IMR-90 (cell line): ENCODE results near the gene TBC1D8. TPM values are rescaled to one million over a fixed set of nuclear protein-coding genes. Genes with fewer than 3 reads are reported as not detected.

Source experiments
- ATAC-seq: fragments of 200-7000 bp; cut with Tn5 transposase; 2 replicates; pipeline ENCODE4 v1.9.1; 2020; ENCODE audit warnings: low read depth, mild to moderate bottlenecking, moderate library complexity
- BruUV-seq: library from RNA; stranded (reverse); fragments of 400-500 nt; replicated peaks from 2 replicates; lab custom pipeline; 2021; lab: Mats Ljungman, UMichigan
- CTCF ChIA-PET: fragments of 300-600 bp; formaldehyde crosslinking; extraction: SDS; loops from one replicate; lab custom pipeline; 2021; ENCODE audit warnings: antibody characterized with exemption; lab: Yijun Ruan, JAX
- POLR2A ChIA-PET: fragments of 300-600 bp; sonication (Branson Sonifier 250); formaldehyde crosslinking; loops from one replicate; lab custom pipeline; 2022; ENCODE audit warnings: antibody characterized with exemption; ENCODE audit not compliant: unreplicated experiment; lab: Charles Lee
- DNase-seq: peaks from one replicate; pipeline ENCODE4 v3.0.0; 2013
- H2AFZ ChIP-seq: replicated peaks from 2 replicates; pipeline ENCODE3; 2013; ENCODE audit warnings: low read length, mild to moderate bottlenecking; ENCODE audit not compliant: poor library complexity
- H2AK5ac ChIP-seq: 2 replicates; pipeline ENCODE4 v1.6.1; 2013; ENCODE audit warnings: low read depth, low read length, inconsistent platforms
- H2AK9ac ChIP-seq: replicated peaks from 2 replicates; pipeline ENCODE3; 2013; ENCODE audit warnings: mild to moderate bottlenecking, low read depth, low read length, moderate library complexity; ENCODE audit not compliant: poor library complexity
- H2BK120ac ChIP-seq: 2 replicates; pipeline ENCODE4 v1.6.1; 2013; ENCODE audit warnings: low read depth, low read length, inconsistent platforms
- H2BK15ac ChIP-seq: 3 replicates; pipeline ENCODE4 v1.6.1; 2013; ENCODE audit warnings: low read depth, low read length, inconsistent platforms
- H2BK20ac ChIP-seq: 2 replicates; pipeline ENCODE4 v1.6.1; 2013; ENCODE audit warnings: low read depth, mild to moderate bottlenecking, inconsistent platforms, low read length, moderate library complexity
- H2BK5ac ChIP-seq: 2 replicates; pipeline ENCODE4 v1.6.1; 2013; ENCODE audit warnings: mild to moderate bottlenecking, low read depth, low read length, inconsistent platforms; ENCODE audit not compliant: poor library complexity, severe bottlenecking
- H3K14ac ChIP-seq: replicated peaks from 2 replicates; pipeline ENCODE4 v1.6.1; 2013; ENCODE audit warnings: low read depth, low read length, inconsistent platforms
- H3K18ac ChIP-seq: 2 replicates; pipeline ENCODE4 v1.6.1; 2013; ENCODE audit warnings: low read depth, low read length, control low read depth
- H3K23ac ChIP-seq: 2 replicates; pipeline ENCODE4 v1.6.1; 2013; ENCODE audit warnings: low read depth, low read length, inconsistent platforms
- H3K27ac ChIP-seq: 2 replicates; pipeline ENCODE4 v1.5.1; 2013; ENCODE audit warnings: mild to moderate bottlenecking, control low read depth, low read length; ENCODE audit not compliant: insufficient read depth
- H3K27me3 ChIP-seq: 2 replicates; pipeline ENCODE4 v1.6.1; 2013; ENCODE audit warnings: low read length; ENCODE audit not compliant: control insufficient read depth, insufficient read depth
- H3K36me3 ChIP-seq: 2 replicates; pipeline ENCODE4 v1.6.1; 2013; ENCODE audit warnings: low read length, mixed read lengths; ENCODE audit not compliant: control insufficient read depth, insufficient read depth
- H3K4ac ChIP-seq: 2 replicates; pipeline ENCODE4 v1.6.1; 2013; ENCODE audit warnings: low read depth, low read length, inconsistent platforms
- H3K4me1 ChIP-seq: 2 replicates; pipeline ENCODE4 v1.6.1; 2013; ENCODE audit warnings: low read length, mixed read lengths; ENCODE audit not compliant: control insufficient read depth, insufficient read depth
- H3K4me2 ChIP-seq: 2 replicates; pipeline ENCODE4 v1.6.1; 2013; ENCODE audit warnings: low read depth, mild to moderate bottlenecking, control low read depth, low read length, moderate library complexity
- H3K4me3 ChIP-seq: 2 replicates; pipeline ENCODE4 v1.5.1; 2013; ENCODE audit warnings: low read depth, mild to moderate bottlenecking, control low read depth, low read length, moderate library complexity; ENCODE audit not compliant: insufficient read depth
- H3K56ac ChIP-seq: 2 replicates; pipeline ENCODE4 v1.6.1; 2013; ENCODE audit warnings: low read length, inconsistent platforms; ENCODE audit not compliant: insufficient read depth; ENCODE audit errors: extremely low read depth
- H3K79me1 ChIP-seq, 2 experiments: 2 replicates each; pipeline ENCODE4 v1.6.1; 2013; ENCODE audit warnings: low read length in 2 of 2, inconsistent platforms in 1 of 2, low read depth in 1 of 2
- H3K9ac ChIP-seq: 2 replicates; pipeline ENCODE4 v1.6.1; 2013; ENCODE audit warnings: low read depth, low read length, control low read depth
- H3K9me1 ChIP-seq: 2 replicates; pipeline ENCODE4 v1.6.1; 2013; ENCODE audit warnings: low read length, inconsistent platforms; ENCODE audit not compliant: insufficient read depth
- H3K9me3 ChIP-seq: 2 replicates; pipeline ENCODE4 v1.6.1; 2013; ENCODE audit warnings: low read length; ENCODE audit not compliant: control insufficient read depth, insufficient read depth
- H4K20me1 ChIP-seq: 2 replicates; pipeline ENCODE4 v1.6.1; 2013; ENCODE audit warnings: low read length, inconsistent platforms; ENCODE audit not compliant: insufficient read depth
- H4K5ac ChIP-seq: 2 replicates; pipeline ENCODE4 v1.6.1; 2013; ENCODE audit warnings: mild to moderate bottlenecking, low read depth, low read length, control low read depth
- H4K8ac ChIP-seq, 2 experiments: 2 replicates each; pipeline ENCODE4 v1.6.1; 2013; ENCODE audit warnings: low read depth in 2 of 2, low read length in 2 of 2, control low read depth in 1 of 2, inconsistent platforms in 1 of 2
- H4K91ac ChIP-seq: 2 replicates; pipeline ENCODE4 v1.6.1; 2013; ENCODE audit warnings: low read depth, low read length, inconsistent platforms; ENCODE audit not compliant: insufficient read depth
- BHLHE40 ChIP-seq: fragments of 150-350 bp; IDR thresholded peaks from 2 replicates; pipeline ENCODE4 v1.6.1; 2016; ENCODE audit warnings: mild to moderate bottlenecking, low read depth, low read length
- CEBPB ChIP-seq: IDR thresholded peaks from 2 replicates; pipeline ENCODE4 v1.6.1; 2012; ENCODE audit warnings: low read depth, low read length, improper control_type of control experiment
- CHD1 ChIP-seq: IDR thresholded peaks from 2 replicates; pipeline ENCODE4 v1.6.1; 2012; ENCODE audit warnings: low read depth, low read length, improper control_type of control experiment
- FOS ChIP-seq: fragments of 150-350 bp; IDR thresholded peaks from 2 replicates; pipeline ENCODE4 v1.6.1; 2016; ENCODE audit warnings: low read depth, low read length
- MAFK ChIP-seq: IDR thresholded peaks from 2 replicates; pipeline ENCODE4 v1.6.1; 2012; ENCODE audit warnings: low read depth, low read length, improper control_type of control experiment
- MAZ ChIP-seq: IDR thresholded peaks from 2 replicates; pipeline ENCODE4 v1.6.1; 2012; ENCODE audit warnings: low read depth, mild to moderate bottlenecking, low read length, improper control_type of control experiment, moderate library complexity, borderline replicate concordance
- MXI1 ChIP-seq: IDR thresholded peaks from 2 replicates; pipeline ENCODE4 v1.6.1; 2012; ENCODE audit warnings: low read depth, mild to moderate bottlenecking, low read length, moderate library complexity, borderline replicate concordance
- NFE2L2 ChIP-seq: fragments of 150-350 bp; IDR thresholded peaks from 2 replicates; pipeline ENCODE4 v1.6.1; 2016; ENCODE audit warnings: low read depth, mild to moderate bottlenecking, low read length
- POLR2A ChIP-seq: IDR thresholded peaks from 2 replicates; pipeline ENCODE4 v1.6.1; 2012; ENCODE audit warnings: mild to moderate bottlenecking, low read depth, low read length
- RAD21 ChIP-seq: IDR thresholded peaks from 2 replicates; pipeline ENCODE4 v1.6.1; 2012; ENCODE audit warnings: low read length, improper control_type of control experiment
- RCOR1 ChIP-seq: IDR thresholded peaks from 2 replicates; pipeline ENCODE4 v1.6.1; 2012; ENCODE audit warnings: mild to moderate bottlenecking, low read length, improper control_type of control experiment; ENCODE audit not compliant: insufficient replicate concordance
- RFX5 ChIP-seq: IDR thresholded peaks from 2 replicates; pipeline ENCODE4 v1.8.0; 2012; ENCODE audit warnings: low read depth, mild to moderate bottlenecking, low read length, moderate library complexity
- SMC3 ChIP-seq: fragments of 150-350 bp; IDR thresholded peaks from 2 replicates; pipeline ENCODE4 v1.6.1; 2016; ENCODE audit warnings: low read depth, mild to moderate bottlenecking, antibody characterized with exemption, low read length, moderate library complexity
- WGBS, 2 experiments: methylation state at CpG; one replicate each; pipeline versions ENCODE4 v1.1.5 to v1.1.7; 2013; ENCODE audit warnings: missing lambda C conversion rate in 2 of 2; ENCODE audit not compliant: insufficient read length in 1 of 2; ENCODE audit errors: extremely low coverage in 2 of 2; 5-methylcytosine and 5-hydroxymethylcytosine counted together
- dilution Hi-C: fragments of 300-500 bp; cut with HindIII; formaldehyde crosslinking; loops from one replicate; pipeline ENCODE4 v1.14.3; 2018; ENCODE audit warnings: low sequenced_read_pairs; ENCODE audit not compliant: unreplicated experiment
- in situ Hi-C: fragments of 300-500 bp; cut with MboI; formaldehyde crosslinking; loops from 3 replicates; pipeline ENCODE4 v1.14.3; 2019; ENCODE audit warnings: low sequenced_read_pairs, inconsistent platforms, mixed read lengths
- intact Hi-C: fragments of 100-400 bp; cut with micrococcal nuclease; formaldehyde crosslinking; loops from 2 replicates; pipeline ENCODE4 v1.10.0; 2022
- polyA plus RNA-seq, 3 experiments: library from polyadenylated mRNA; depleted of rRNA; stranded (reverse); fragments of >200 nt; gene quantifications; 2 replicates each; pipeline ENCODE4 v1.2.3, GENCODE V29; 2012; ENCODE audit warnings: low replicate concordance in 1 of 3
- total RNA-seq: library from RNA; depleted of rRNA; stranded (reverse); fragments of >200 nt; gene quantifications from 2 replicates; pipeline ENCODE4 v1.2.3, GENCODE V29; 2012
- TF ChIP-seq, protein P1 (sequence below): fragments of 150-350 bp; IDR thresholded peaks from 2 replicates; pipeline ENCODE4 v1.6.1; 2016; ENCODE audit warnings: low read depth, mild to moderate bottlenecking, low read length, moderate library complexity, borderline replicate concordance
- TF ChIP-seq, protein P2 (sequence below): fragments of 150-350 bp; IDR thresholded peaks from 2 replicates; pipeline ENCODE4 v1.6.1; 2017; ENCODE audit warnings: mild to moderate bottlenecking, antibody characterized with exemption, low read length, low read depth
- TF ChIP-seq, protein P3 (sequence below): conservative IDR thresholded peaks from 2 replicates; pipeline ENCODE4 v1.5.1; 2012; ENCODE audit warnings: mild to moderate bottlenecking, low read depth, low read length, improper control_type of control experiment

Gene TBC1D8
- total and polyA plus RNA-seq, 2 of the 4 experiments (the other 2 are of a cell fraction): 1.3 to 1.5 TPM

DNA sequence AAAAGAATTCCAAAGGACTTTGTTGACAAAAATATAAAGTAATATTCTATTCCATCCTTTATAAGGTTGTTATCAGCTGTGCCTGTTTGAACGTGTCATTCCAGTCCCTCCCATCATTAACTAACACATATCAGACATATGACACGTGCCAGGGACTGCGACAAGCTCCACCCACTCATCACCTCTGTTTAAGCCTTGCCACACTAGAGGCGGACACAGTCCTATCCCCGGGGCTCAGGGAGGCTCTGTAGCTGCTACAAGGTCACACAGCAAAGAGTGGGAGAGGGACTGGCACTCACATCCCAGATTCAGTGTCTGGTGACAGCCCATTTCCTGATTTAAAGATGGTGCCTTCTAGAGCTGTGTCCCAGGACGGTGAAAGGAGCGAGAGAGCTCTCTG lies 30.0 kb downstream of the TBC1D8 start:
- Histone ChIP-seq H2AFZ (no peak overlapping the region), H2AK9ac (no peak overlapping the region), H3K14ac (peak overlapping the region; percentile 37; the same call in 1 of the 2 replicates), H3K4ac (peak overlapping the region; percentile 54), H3K27me3 (no peaks in the 10 kb centered on the region), H3K79me1 (peaks cover 6 to 57% of the 10 kb centered on the region in 2 experiments; a peak in 3 of 4 replicates), H2BK5ac (no peak overlapping the region), H3K9me3 (no peaks in the 10 kb centered on the region), H3K4me1 (peaks cover 22% of the 10 kb centered on the region), H3K36me3 (no peaks in the 10 kb centered on the region), H3K27ac (no peak overlapping the region), H4K5ac (no peak overlapping the region), H4K8ac (peak overlapping the region in 1 of 2 experiments; percentile 0; a peak in 1 of 4 replicates), H3K56ac (no peak overlapping the region), H2AK5ac (peak overlapping the region; percentile 78), H3K23ac (no peak overlapping the region), H3K9me1 (peaks cover 37% of the 10 kb centered on the region), H3K4me3 (no peak overlapping the region), H4K20me1 (peaks cover 10% of the 10 kb centered on the region; the same call in 1 of the 2 replicates), H3K18ac (no peak overlapping the region), H2BK120ac (peak overlapping the region; percentile 3; the same call in 1 of the 2 replicates), H2BK15ac (peak overlapping the region; percentile 74; the same call in 1 of the 3 replicates), H3K9ac (no peak overlapping the region), H3K4me2 (no peak overlapping the region), H4K91ac (no peak overlapping the region), H2BK20ac (peak overlapping the region; percentile 77; the same call in 1 of the 2 replicates)
- no peak for DNase-seq
- intact Hi-C loops: no loop called here
- ChIA-PET POLR2A (no interaction called here), CTCF (interaction anchor here (0.7 kb wide), 1 partner anchor 84 kb away, joined by 5 read pairs; no protein-coding TSS in a partner anchor)
- no peak for ATAC-seq
- no TSS peak for BruUV-seq
- TF ChIP-seq RFX5: no peak
- no peak for TF ChIP-seq RCOR1
- no peak for TF ChIP-seq BHLHE40
- TF ChIP-seq, protein P1, sequence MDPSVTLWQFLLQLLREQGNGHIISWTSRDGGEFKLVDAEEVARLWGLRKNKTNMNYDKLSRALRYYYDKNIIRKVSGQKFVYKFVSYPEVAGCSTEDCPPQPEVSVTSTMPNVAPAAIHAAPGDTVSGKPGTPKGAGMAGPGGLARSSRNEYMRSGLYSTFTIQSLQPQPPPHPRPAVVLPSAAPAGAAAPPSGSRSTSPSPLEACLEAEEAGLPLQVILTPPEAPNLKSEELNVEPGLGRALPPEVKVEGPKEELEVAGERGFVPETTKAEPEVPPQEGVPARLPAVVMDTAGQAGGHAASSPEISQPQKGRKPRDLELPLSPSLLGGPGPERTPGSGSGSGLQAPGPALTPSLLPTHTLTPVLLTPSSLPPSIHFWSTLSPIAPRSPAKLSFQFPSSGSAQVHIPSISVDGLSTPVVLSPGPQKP: no peak
- TF ChIP-seq MAFK: no peak
- no peak for TF ChIP-seq CHD1
- TF ChIP-seq CEBPB: no peak
- no peak for TF ChIP-seq RAD21
- TF ChIP-seq FOS: no peak
- no peak for TF ChIP-seq POLR2A
- no peak for TF ChIP-seq NFE2L2
- TF ChIP-seq, protein P2, sequence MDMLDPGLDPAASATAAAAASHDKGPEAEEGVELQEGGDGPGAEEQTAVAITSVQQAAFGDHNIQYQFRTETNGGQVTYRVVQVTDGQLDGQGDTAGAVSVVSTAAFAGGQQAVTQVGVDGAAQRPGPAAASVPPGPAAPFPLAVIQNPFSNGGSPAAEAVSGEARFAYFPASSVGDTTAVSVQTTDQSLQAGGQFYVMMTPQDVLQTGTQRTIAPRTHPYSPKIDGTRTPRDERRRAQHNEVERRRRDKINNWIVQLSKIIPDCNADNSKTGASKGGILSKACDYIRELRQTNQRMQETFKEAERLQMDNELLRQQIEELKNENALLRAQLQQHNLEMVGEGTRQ: no peak
- no peak for TF ChIP-seq SMC3
- no peak for TF ChIP-seq MAZ
- TF ChIP-seq MXI1: no peak
- TF ChIP-seq, protein P3, sequence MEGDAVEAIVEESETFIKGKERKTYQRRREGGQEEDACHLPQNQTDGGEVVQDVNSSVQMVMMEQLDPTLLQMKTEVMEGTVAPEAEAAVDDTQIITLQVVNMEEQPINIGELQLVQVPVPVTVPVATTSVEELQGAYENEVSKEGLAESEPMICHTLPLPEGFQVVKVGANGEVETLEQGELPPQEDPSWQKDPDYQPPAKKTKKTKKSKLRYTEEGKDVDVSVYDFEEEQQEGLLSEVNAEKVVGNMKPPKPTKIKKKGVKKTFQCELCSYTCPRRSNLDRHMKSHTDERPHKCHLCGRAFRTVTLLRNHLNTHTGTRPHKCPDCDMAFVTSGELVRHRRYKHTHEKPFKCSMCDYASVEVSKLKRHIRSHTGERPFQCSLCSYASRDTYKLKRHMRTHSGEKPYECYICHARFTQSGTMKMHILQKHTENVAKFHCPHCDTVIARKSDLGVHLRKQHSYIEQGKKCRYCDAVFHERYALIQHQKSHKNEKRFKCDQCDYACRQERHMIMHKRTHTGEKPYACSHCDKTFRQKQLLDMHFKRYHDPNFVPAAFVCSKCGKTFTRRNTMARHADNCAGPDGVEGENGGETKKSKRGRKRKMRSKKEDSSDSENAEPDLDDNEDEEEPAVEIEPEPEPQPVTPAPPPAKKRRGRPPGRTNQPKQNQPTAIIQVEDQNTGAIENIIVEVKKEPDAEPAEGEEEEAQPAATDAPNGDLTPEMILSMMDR: no peak
- dilution Hi-C loops: no loop called here
- 50% methylated on average over 1 of the region's 7 CpGs; no CpG with 5 or more reads in 1 of the 2 experiments for WGBS, 2 experiments
- in situ Hi-C loops: no loop called here
